GM19328 (cell line): Measurements from ENCODE around the gene PIEZO1.
"Not testable (repeated sequence)": the region's sequence is repeated elsewhere in the genome, so short reads cannot be mapped to it uniquely, and the experiment has no call there.

Source experiments
- ATAC-seq: cut with Tn5 transposase; IDR thresholded peaks from one replicate; pipeline ENCODE4 v1.9.1; 2021; ENCODE audit warnings: mild to moderate bottlenecking, moderate library complexity; ENCODE audit not compliant: unreplicated experiment

The PIEZO1 gene

GRCh38 chr16:88784074-88784855 lies 755 bp downstream of the PIEZO1 start:
- ATAC-seq = no peak

- ATAC-seq = no peak
Observed at GRCh38 chr16:88783391-88784073, 1.5 kb downstream of the PIEZO1 start.

GRCh38 chr16:88782454-88783390 lies 2.3 kb downstream of the PIEZO1 start:
- ATAC-seq = no peak

GRCh38 chr16:88781140-88782077 lies 3.6 kb downstream of the PIEZO1 start:
- ATAC-seq = no peak

- ATAC-seq = no peak
Observed at GRCh38 chr16:88780142-88781062, 4.6 kb downstream of the PIEZO1 start.

- no peak for ATAC-seq
Observed at GRCh38 chr16:88779406-88780141, 5.4 kb downstream of the PIEZO1 start.

- no peak for ATAC-seq
Observed at GRCh38 chr16:88778541-88779065, 6.4 kb downstream of the PIEZO1 start.

- no peak for ATAC-seq
Observed at GRCh38 chr16:88778271-88778525, 6.8 kb downstream of the PIEZO1 start.

GRCh38 chr16:88777471-88778270 lies 7.3 kb downstream of the PIEZO1 start:
- no peak for ATAC-seq

- ATAC-seq = no peak
Observed at GRCh38 chr16:88775825-88776224, 9.2 kb downstream of the PIEZO1 start.

GRCh38 chr16:88774544-88775393 lies 10.3 kb downstream of the PIEZO1 start:
- no peak for ATAC-seq

GRCh38 chr16:88773812-88774291 lies 11.2 kb downstream of the PIEZO1 start:
- ATAC-seq = no peak

- ATAC-seq = no peak
Observed at GRCh38 chr16:88772871-88773811, 11.9 kb downstream of the PIEZO1 start.

GRCh38 chr16:88771781-88772180 lies 13.2 kb downstream of the PIEZO1 start:
- not testable (repeated sequence) for ATAC-seq

GRCh38 chr16:88771294-88771772 lies 13.7 kb downstream of the PIEZO1 start:
- no peak for ATAC-seq
